GM12878 (cell line): ENCODE data around the gene PLXNA4.

Experiments used
- CREB1 ChIP-seq: IDR thresholded peaks from 2 replicates; pipeline ENCODE4 v1.6.1; 2012; ENCODE audit warnings: low read depth, mild to moderate bottlenecking, inconsistent platforms
- CREM ChIP-seq: IDR thresholded peaks from 2 replicates; pipeline ENCODE4 v1.6.1; 2014; ENCODE audit warnings: antibody characterized with exemption, low read depth
- CTCF ChIP-seq, 3 experiments: IDR thresholded peaks in 2 of 3; conservative IDR thresholded peaks in 1 of 3; 2 replicates each; pipeline ENCODE4 v1.5.1; 2011; ENCODE audit warnings: low read depth in 3 of 3, low read length in 3 of 3, mild to moderate bottlenecking in 3 of 3, control low read depth in 2 of 3, moderate library complexity in 2 of 3, inconsistent platforms in 1 of 3, mixed read lengths in 1 of 3; ENCODE audit not compliant: control insufficient read depth in 2 of 3, insufficient read depth in 1 of 3; ENCODE audit errors: extremely low read depth in 1 of 3
- EED ChIP-seq: sonication (generic); IDR thresholded peaks from 2 replicates; pipeline ENCODE4 v1.6.1; 2016; ENCODE audit warnings: antibody characterized with exemption, low read depth
- EZH2 ChIP-seq: IDR thresholded peaks from 2 replicates; pipeline ENCODE4 v1.6.1; 2012; ENCODE audit warnings: low read depth, mild to moderate bottlenecking, control low read depth, inconsistent platforms, low read length, borderline replicate concordance; ENCODE audit not compliant: control insufficient read depth
- NFYB ChIP-seq: IDR thresholded peaks from 2 replicates; pipeline ENCODE4 v1.6.1; 2011; ENCODE audit warnings: low read depth, mild to moderate bottlenecking, low read length, improper control_type of control experiment, moderate library complexity; ENCODE audit not compliant: insufficient read depth
- PKNOX1 ChIP-seq: fragments of 450-650 bp; IDR thresholded peaks from 2 replicates; pipeline ENCODE4 v1.6.1; 2016; ENCODE audit warnings: mild to moderate bottlenecking
- POLR2A ChIP-seq: IDR thresholded peaks from 2 replicates; pipeline ENCODE4 v1.6.1; 2011; ENCODE audit warnings: low read depth, mild to moderate bottlenecking, low read length
- POLR2AphosphoS5 ChIP-seq: IDR thresholded peaks from 2 replicates; pipeline ENCODE4 v1.6.1; 2011; ENCODE audit warnings: mild to moderate bottlenecking, low read length, inconsistent platforms
- RAD21 ChIP-seq: IDR thresholded peaks from 2 replicates; pipeline ENCODE4 v1.6.1; 2011; ENCODE audit warnings: mild to moderate bottlenecking, low read depth, low read length, moderate library complexity; ENCODE audit not compliant: insufficient read depth
- RFX5 ChIP-seq: IDR thresholded peaks from 2 replicates; pipeline ENCODE4 v1.6.1; 2011; ENCODE audit warnings: low read depth, low read length, improper control_type of control experiment
- TAF1 ChIP-seq: IDR thresholded peaks from 2 replicates; pipeline ENCODE4 v1.6.1; 2011; ENCODE audit warnings: mild to moderate bottlenecking, low read depth, low read length, borderline replicate concordance
- YY1 ChIP-seq: IDR thresholded peaks from 2 replicates; pipeline ENCODE4 v1.6.1; 2011; ENCODE audit warnings: low read depth, mild to moderate bottlenecking, low read length

- no peak for TF ChIP-seq RFX5
- no peak for TF ChIP-seq POLR2A
- TF ChIP-seq POLR2AphosphoS5: no peak
- no peak for TF ChIP-seq PKNOX1
- no peak for TF ChIP-seq TAF1
- no peak for TF ChIP-seq CTCF (IDR thresholded peaks at IDR 0.05 in 2 of 3, conservative IDR thresholded peaks at IDR 0.05 in 1 of 3; ENCODE audit: control insufficient read depth in 2 of 3, extremely low read depth in 1 of 3, insufficient read depth in 1 of 3, low read depth in 3 of 3, low read length in 3 of 3)
- TF ChIP-seq EED: no peak
- no peak for TF ChIP-seq RAD21
- no peak for TF ChIP-seq CREM
- no peak for TF ChIP-seq NFYB
- TF ChIP-seq CREB1: no peak
- no peak for TF ChIP-seq YY1
- no peak for TF ChIP-seq EZH2
Measured at GRCh38 chr7:132230462-132230861, 345.8 kb downstream of the PLXNA4 start.
